NB4 (cell line): ENCODE data around the gene GABBR2.

Source experiments
- MYC ChIP-seq: IDR thresholded peaks from 2 replicates; pipeline ENCODE4 v1.6.1; 2011; ENCODE audit warnings: low read depth, low read length
- POLR2A ChIP-seq: IDR thresholded peaks from 2 replicates; pipeline ENCODE4 v1.6.1; 2011; ENCODE audit warnings: mild to moderate bottlenecking; ENCODE audit not compliant: insufficient read length; ENCODE audit errors: extremely low read depth
- TF ChIP-seq, protein P1 (sequence below): IDR thresholded peaks from one replicate; pipeline ENCODE4 v1.5.1; 2012; ENCODE audit warnings: low read depth, low read length
- TF ChIP-seq, protein P2 (sequence below): IDR thresholded peaks from 2 replicates; pipeline ENCODE4 v1.6.1; 2011; ENCODE audit warnings: low read depth, low read length

DNA sequence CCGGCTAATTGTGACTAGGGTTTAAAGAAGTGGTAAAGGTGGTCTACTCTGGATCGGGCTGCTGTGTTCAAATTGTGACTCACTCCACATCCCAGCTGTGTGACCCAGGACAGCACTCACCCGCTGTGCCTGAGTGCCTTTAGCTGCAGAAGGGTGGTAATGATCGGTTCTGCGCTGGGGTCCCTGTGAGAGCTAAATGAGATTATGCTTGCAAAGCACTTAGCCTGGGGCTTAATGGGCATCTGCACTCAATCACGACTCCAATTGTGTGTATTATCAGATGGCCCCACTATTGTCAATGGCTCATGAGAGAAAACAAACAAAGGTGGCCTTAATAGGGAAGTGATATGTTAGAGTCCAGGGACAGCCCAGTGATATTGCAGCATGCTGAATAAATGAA, 428.2 kb downstream of the GABBR2 start:
- TF ChIP-seq, protein P1, sequence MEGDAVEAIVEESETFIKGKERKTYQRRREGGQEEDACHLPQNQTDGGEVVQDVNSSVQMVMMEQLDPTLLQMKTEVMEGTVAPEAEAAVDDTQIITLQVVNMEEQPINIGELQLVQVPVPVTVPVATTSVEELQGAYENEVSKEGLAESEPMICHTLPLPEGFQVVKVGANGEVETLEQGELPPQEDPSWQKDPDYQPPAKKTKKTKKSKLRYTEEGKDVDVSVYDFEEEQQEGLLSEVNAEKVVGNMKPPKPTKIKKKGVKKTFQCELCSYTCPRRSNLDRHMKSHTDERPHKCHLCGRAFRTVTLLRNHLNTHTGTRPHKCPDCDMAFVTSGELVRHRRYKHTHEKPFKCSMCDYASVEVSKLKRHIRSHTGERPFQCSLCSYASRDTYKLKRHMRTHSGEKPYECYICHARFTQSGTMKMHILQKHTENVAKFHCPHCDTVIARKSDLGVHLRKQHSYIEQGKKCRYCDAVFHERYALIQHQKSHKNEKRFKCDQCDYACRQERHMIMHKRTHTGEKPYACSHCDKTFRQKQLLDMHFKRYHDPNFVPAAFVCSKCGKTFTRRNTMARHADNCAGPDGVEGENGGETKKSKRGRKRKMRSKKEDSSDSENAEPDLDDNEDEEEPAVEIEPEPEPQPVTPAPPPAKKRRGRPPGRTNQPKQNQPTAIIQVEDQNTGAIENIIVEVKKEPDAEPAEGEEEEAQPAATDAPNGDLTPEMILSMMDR: no peak
- TF ChIP-seq POLR2A (no peak), MYC (no peak)
- TF ChIP-seq, protein P2, sequence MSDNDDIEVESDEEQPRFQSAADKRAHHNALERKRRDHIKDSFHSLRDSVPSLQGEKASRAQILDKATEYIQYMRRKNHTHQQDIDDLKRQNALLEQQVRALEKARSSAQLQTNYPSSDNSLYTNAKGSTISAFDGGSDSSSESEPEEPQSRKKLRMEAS: no peak
